Sigmoid colon (tissue), 4 donors: ENCODE data around the gene CDC5L.

Source experiments
- CTCF ChIP-seq, 4 experiments: fragments of 450-650 bp in 3 of 4; fragments of 200-600 bp in 1 of 4; IDR thresholded peaks; one replicate each; pipeline ENCODE4 v1.5.1; 2016 to 2019; ENCODE audit warnings: antibody characterized with exemption in 4 of 4, mild to moderate bottlenecking in 3 of 4, moderate library complexity in 2 of 4
- EP300 ChIP-seq, 4 donors: sonication (generic); formaldehyde crosslinking; IDR thresholded peaks; one replicate each; pipeline ENCODE4 v1.6.1; 2017; ENCODE audit warnings: antibody characterized with exemption in 4 of 4
- POLR2AphosphoS5 ChIP-seq, 4 donors: sonication (generic); formaldehyde crosslinking; IDR thresholded peaks; one replicate each; pipeline ENCODE4 v1.6.1; 2017; ENCODE audit warnings: antibody characterized with exemption in 4 of 4

GRCh38 chr6:44373787-44374186 lies 13.7 kb upstream of the CDC5L start:
- TF ChIP-seq EP300 (IDR thresholded peaks at IDR 0.05) (no peak), POLR2AphosphoS5 (IDR thresholded peaks at IDR 0.05) (no peak), CTCF (IDR thresholded peaks at IDR 0.05) (no peak)
